ENCODE data around the gene TBC1D8. TPM values are rescaled to one million over a fixed set of nuclear protein-coding genes. Genes with fewer than 3 reads are reported as not detected.

Gene TBC1D8
- total RNA-seq, 5 donors from 2014 or later (not counting 1 experiment from before 2014, with no cell fraction given): 0.40 to 2.1 (median 2.0) TPM

DNA sequence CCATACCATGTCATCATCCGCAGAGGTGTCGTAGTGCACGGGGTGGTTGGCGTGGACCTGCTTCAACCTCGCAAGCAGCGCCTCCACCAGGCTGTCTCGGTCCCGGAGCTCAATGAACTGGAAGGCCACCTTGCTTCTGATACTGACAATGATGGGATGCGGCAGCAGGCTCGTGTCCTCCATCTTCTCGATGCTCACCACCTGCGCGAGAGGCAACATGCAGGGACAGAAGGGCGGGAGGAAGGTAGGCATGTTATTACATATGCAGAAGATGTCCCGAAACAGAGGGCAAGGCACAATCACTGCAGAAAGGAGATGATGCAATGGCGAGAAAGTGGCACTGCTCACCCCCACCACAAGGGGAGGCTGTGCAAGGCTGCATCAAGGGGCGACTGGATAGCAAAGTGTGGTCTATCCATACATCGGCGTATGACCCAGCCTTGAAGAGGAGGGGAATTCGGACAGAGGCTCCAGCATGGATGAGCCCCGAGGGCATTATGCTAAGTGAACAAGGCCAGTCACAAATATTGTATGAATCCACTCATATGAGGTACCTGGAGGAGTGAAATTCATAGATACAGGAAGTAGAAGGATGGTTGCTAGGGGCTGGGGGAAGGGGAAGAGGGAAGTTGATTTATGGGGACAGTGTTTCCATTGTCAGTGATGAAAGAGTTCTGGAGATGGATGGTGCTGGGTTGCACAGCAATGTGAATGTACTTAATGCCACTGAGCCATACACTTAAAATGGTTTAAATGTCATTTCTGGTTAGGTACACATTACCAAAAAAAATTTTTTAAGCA lies 112.5 kb downstream of the TBC1D8 start:
- ATAC-seq (replicated peaks in 1 of 4) (peak in 1 of 4 experiments; percentile 27), DNase-seq (peak in 1 of 35 experiments; percentile 6)
- no peaks in the 10 kb centered on the region for H3K9me3 ChIP-seq
- Mint-ChIP-seq H3K36me3 (no peaks in the 10 kb centered on the region), H3K4me3 (no peak overlapping the region), H3K4me1 (no peaks in the 10 kb centered on the region), H3K27me3 (peaks cover 0 to 11% of the 10 kb centered on the region in 2 donors), H3K9me3 (no peaks in the 10 kb centered on the region), H3K27ac (no peak overlapping the region)
- no peak overlapping the region for H3K27ac ChIP-seq (ENCODE audit: low read length)
- H3K27me3 ChIP-seq (replicated peaks in 1 of 2; ENCODE audit: control insufficient read depth in 2 of 2, extremely low read depth in 1 of 2, insufficient read depth in 2 of 2, low read length in 1 of 2): peaks cover 0 to 9% of the 10 kb centered on the region in 2 experiments
- ChIA-PET POLR2A (no interaction called here), CTCF (no interaction called here)
- no peak overlapping the region for H3K4me3 ChIP-seq (ENCODE audit: control insufficient read depth in 1 of 2, extremely low read depth in 1 of 2, low read length in 1 of 2)
- WGBS (ENCODE audit: insufficient coverage): 90% methylated on average over 12 of the region's 21 CpGs
- no peaks in the 10 kb centered on the region for H3K36me3 ChIP-seq (ENCODE audit: control insufficient read depth in 2 of 2, extremely low read depth in 1 of 2, insufficient read depth in 1 of 2, low read length in 1 of 2)
- no peaks in the 10 kb centered on the region for H3K4me1 ChIP-seq (ENCODE audit: control insufficient read depth in 1 of 2, extremely low read depth in 1 of 2, insufficient read depth in 2 of 2, low read length in 2 of 2)

DNA sequence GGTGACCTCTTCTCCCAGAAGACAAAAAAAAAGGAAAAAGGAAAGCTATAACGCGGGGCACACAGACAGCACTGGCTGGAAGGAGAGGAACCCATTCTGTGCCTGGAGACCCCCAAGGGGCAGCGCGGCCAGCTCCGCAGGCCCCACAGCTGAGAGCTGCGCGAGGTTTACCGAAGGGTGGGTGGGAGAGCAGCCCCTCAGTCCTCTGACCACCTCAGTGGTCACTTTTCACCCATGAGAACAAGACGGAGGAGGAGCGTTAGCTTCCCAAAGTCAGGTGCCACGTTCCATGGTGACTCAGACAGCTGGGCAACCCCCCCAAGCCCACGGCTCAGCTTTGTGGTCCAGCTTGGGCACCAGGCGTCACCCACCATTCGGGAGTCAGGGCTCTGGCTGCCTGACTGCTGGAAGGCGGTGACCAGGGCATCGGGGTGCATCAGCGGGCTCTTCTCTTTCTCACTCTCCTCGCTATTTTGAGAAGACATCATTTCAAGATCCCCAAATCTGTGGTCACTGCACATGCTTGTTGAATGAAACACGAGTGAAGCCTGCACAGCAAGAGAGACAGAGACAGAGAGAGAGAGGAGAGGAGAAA lies 113.9 kb downstream of the TBC1D8 start:
- whole genome bisulfite sequencing (ENCODE audit: insufficient coverage): 83% methylated on average over 15 of the region's 19 CpGs
- Histone ChIP-seq H3K27ac (ENCODE audit: low read length) (no peak overlapping the region), H3K27me3 (replicated peaks in 1 of 2; ENCODE audit: control insufficient read depth in 2 of 2, extremely low read depth in 1 of 2, insufficient read depth in 2 of 2, low read length in 1 of 2) (peaks cover 0 to 9% of the 10 kb centered on the region in 2 experiments), H3K4me3 (ENCODE audit: control insufficient read depth in 1 of 2, extremely low read depth in 1 of 2, low read length in 1 of 2) (no peak overlapping the region), H3K4me1 (ENCODE audit: control insufficient read depth in 1 of 2, extremely low read depth in 1 of 2, insufficient read depth in 2 of 2, low read length in 2 of 2) (no peaks in the 10 kb centered on the region), H3K9me3 (no peaks in the 10 kb centered on the region), H3K36me3 (ENCODE audit: control insufficient read depth in 2 of 2, extremely low read depth in 1 of 2, insufficient read depth in 1 of 2, low read length in 1 of 2) (no peaks in the 10 kb centered on the region)
- no peaks in the 10 kb centered on the region for H3K9me3 Mint-ChIP-seq
- no peak overlapping the region for H3K4me3 Mint-ChIP-seq
- H3K36me3 Mint-ChIP-seq: no peaks in the 10 kb centered on the region
- DNase-seq (no peak), ATAC-seq (replicated peaks in 1 of 4) (no peak)
- ChIA-PET CTCF (interaction anchor here in 1 of 2 donors (0.9 to 1.2 kb wide), 2 partner anchors 24 to 168 kb away, joined by 3 to 5 read pairs; no protein-coding TSS in a partner anchor), POLR2A (no interaction called here)
- H3K27me3 Mint-ChIP-seq: peaks cover 0 to 15% of the 10 kb centered on the region in 2 donors
- H3K27ac Mint-ChIP-seq: no peak overlapping the region
- H3K4me1 Mint-ChIP-seq: no peaks in the 10 kb centered on the region

DNA sequence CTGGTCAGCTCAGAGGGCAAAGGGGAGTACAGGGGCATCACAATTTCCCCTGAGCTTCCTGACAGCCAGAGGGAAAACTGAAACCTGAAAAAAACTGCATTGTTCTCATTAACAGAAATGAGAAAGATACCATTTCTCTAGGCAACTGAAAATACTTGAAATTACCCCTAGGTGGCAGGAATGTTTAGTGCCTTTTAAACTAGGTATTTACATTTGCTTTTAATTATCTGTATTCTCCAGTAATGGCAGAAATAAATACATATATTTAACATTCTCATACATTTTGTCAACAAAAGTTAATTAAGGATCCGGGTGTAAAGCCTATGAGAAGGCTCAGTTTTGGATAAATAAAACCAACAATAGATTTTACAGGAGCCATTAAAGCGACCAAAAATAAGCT lies 114.6 kb downstream of the TBC1D8 start:
- H3K9me3 Mint-ChIP-seq: no peaks in the 10 kb centered on the region
- peaks cover 0 to 9% of the 10 kb centered on the region in 2 experiments for H3K27me3 ChIP-seq (replicated peaks in 1 of 2; ENCODE audit: control insufficient read depth in 2 of 2, extremely low read depth in 1 of 2, insufficient read depth in 2 of 2, low read length in 1 of 2)
- WGBS (ENCODE audit: insufficient coverage): 83% methylated on average over 1 of the region's 2 CpGs
- H3K4me3 Mint-ChIP-seq: no peak overlapping the region
- H3K36me3 Mint-ChIP-seq: no peaks in the 10 kb centered on the region
- H3K27ac ChIP-seq (ENCODE audit: low read length): no peak overlapping the region
- peaks cover 5 to 15% of the 10 kb centered on the region in 2 donors for H3K27me3 Mint-ChIP-seq
- H3K4me3 ChIP-seq (ENCODE audit: control insufficient read depth in 1 of 2, extremely low read depth in 1 of 2, low read length in 1 of 2): no peak overlapping the region
- H3K36me3 ChIP-seq (ENCODE audit: control insufficient read depth in 2 of 2, extremely low read depth in 1 of 2, insufficient read depth in 1 of 2, low read length in 1 of 2): no peaks in the 10 kb centered on the region
- ChIA-PET CTCF (interaction anchor here in 1 of 2 donors (0.9 to 1.2 kb wide), 2 partner anchors 24 to 169 kb away, joined by 3 to 5 read pairs; no protein-coding TSS in a partner anchor), POLR2A (no interaction called here)
- no peaks in the 10 kb centered on the region for H3K4me1 ChIP-seq (ENCODE audit: control insufficient read depth in 1 of 2, extremely low read depth in 1 of 2, insufficient read depth in 2 of 2, low read length in 2 of 2)
- H3K4me1 Mint-ChIP-seq: no peaks in the 10 kb centered on the region
- DNase-seq: peak in 1 of 35 experiments; percentile 13
- H3K9me3 ChIP-seq: no peaks in the 10 kb centered on the region
- no peak overlapping the region for H3K27ac Mint-ChIP-seq
- ATAC-seq (replicated peaks in 1 of 4): no peak

DNA sequence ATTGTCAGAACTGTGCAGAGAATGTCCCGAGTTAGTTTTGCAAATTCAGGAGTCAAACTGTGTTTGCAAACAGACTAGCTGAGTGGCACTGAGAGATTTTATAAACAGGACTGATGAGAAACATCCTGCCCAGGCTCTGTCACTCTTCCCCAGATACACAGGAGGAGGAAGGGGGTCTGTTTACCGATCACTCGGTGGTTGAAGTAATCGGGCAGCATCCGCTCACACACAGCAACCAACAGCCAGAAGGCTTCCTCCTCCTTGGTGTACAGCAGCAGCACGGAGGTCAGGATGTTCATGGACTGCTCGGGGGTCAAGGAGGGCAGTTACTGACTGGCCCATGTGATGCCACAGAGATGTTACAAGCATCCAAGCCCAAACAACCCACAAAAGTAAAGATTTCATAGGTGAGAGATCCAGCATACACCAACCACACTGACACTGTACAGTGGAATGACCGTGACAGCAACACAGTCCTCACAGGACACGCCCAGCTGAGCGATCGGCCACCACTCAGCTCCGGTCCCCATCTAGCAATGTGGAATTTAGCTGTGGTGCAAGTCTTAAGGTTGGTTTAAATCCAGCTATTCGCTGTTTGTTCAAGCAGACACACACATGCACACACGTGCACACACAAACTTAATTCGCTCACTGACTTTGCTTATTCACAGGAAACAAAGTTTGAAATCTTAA lies 119.0 kb downstream of the TBC1D8 start:
- H3K9me3 Mint-ChIP-seq: no peaks in the 10 kb centered on the region
- DNase-seq (no peak), ATAC-seq (replicated peaks in 1 of 4) (no peak)
- no peaks in the 10 kb centered on the region for H3K4me1 Mint-ChIP-seq
- H3K27me3 Mint-ChIP-seq: peaks cover 5 to 10% of the 10 kb centered on the region in 2 donors
- Histone ChIP-seq H3K27me3 (replicated peaks in 1 of 2; ENCODE audit: control insufficient read depth in 2 of 2, extremely low read depth in 1 of 2, insufficient read depth in 2 of 2, low read length in 1 of 2) (peaks cover 0 to 18% of the 10 kb centered on the region in 2 experiments), H3K9me3 (no peaks in the 10 kb centered on the region), H3K27ac (ENCODE audit: low read length) (no peak overlapping the region), H3K4me1 (ENCODE audit: control insufficient read depth in 1 of 2, extremely low read depth in 1 of 2, insufficient read depth in 2 of 2, low read length in 2 of 2) (no peaks in the 10 kb centered on the region), H3K4me3 (ENCODE audit: control insufficient read depth in 1 of 2, extremely low read depth in 1 of 2, low read length in 1 of 2) (no peak overlapping the region), H3K36me3 (ENCODE audit: control insufficient read depth in 2 of 2, extremely low read depth in 1 of 2, insufficient read depth in 1 of 2, low read length in 1 of 2) (no peaks in the 10 kb centered on the region)
- H3K27ac Mint-ChIP-seq: no peak overlapping the region
- no peaks in the 10 kb centered on the region for H3K36me3 Mint-ChIP-seq
- WGBS (ENCODE audit: insufficient coverage): 70% methylated on average over 2 of the region's 15 CpGs
- H3K4me3 Mint-ChIP-seq: no peak overlapping the region
- ChIA-PET POLR2A (no interaction called here), CTCF (interaction anchor here in 1 of 2 donors (0.5 kb wide), 1 partner anchor 738 kb away, joined by 8 read pairs; no protein-coding TSS in a partner anchor)

DNA sequence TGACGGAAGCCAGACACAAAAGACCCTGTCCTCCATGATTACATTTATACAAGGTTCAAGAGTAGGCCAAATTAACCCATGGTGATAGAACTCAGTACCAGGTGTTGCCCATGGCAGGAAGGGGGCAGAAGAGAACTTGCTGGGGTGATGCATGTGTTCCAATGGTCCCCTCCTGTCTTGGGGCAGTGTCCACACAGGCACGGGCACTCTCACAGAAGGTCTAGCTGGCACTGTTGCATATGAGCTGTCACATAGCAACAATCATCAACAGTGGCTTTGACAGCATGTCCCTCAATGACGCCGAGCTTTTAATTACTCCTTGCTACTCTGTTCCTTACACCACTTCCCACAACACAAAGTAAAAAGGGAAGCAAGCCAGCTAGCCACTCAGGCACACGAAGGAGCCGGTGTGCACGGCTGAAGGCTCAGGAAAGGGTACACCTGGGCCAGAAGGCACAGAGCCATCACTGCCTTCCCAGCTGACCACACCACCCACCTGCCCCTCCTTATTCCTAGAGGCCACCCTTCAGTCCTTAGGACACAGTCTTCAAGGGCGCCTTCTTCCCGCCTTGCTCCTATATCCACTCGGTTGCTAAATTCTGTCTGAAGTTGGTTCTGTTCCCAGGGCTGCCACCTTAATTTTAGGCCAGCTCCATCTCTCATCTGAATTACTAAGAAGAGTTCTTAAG lies 120.2 kb downstream of the TBC1D8 start:
- Mint-ChIP-seq H3K4me1 (no peaks in the 10 kb centered on the region), H3K4me3 (no peak overlapping the region), H3K9me3 (no peaks in the 10 kb centered on the region), H3K27me3 (peaks cover 5 to 10% of the 10 kb centered on the region in 2 donors), H3K36me3 (no peaks in the 10 kb centered on the region), H3K27ac (no peak overlapping the region)
- POLR2A ChIA-PET: no interaction called here
- Histone ChIP-seq H3K36me3 (ENCODE audit: control insufficient read depth in 2 of 2, extremely low read depth in 1 of 2, insufficient read depth in 1 of 2, low read length in 1 of 2) (no peaks in the 10 kb centered on the region), H3K27me3 (replicated peaks in 1 of 2; ENCODE audit: control insufficient read depth in 2 of 2, extremely low read depth in 1 of 2, insufficient read depth in 2 of 2, low read length in 1 of 2) (peaks cover 0 to 17% of the 10 kb centered on the region in 2 experiments), H3K4me3 (ENCODE audit: control insufficient read depth in 1 of 2, extremely low read depth in 1 of 2, low read length in 1 of 2) (no peak overlapping the region), H3K4me1 (ENCODE audit: control insufficient read depth in 1 of 2, extremely low read depth in 1 of 2, insufficient read depth in 2 of 2, low read length in 2 of 2) (no peaks in the 10 kb centered on the region), H3K27ac (ENCODE audit: low read length) (no peak overlapping the region), H3K9me3 (no peaks in the 10 kb centered on the region)
- DNase-seq (no peak), ATAC-seq (replicated peaks in 1 of 4) (no peak)
- WGBS (ENCODE audit: insufficient coverage): 79% methylated on average over 2 of the region's 10 CpGs
- CTCF ChIA-PET: no interaction called here

DNA sequence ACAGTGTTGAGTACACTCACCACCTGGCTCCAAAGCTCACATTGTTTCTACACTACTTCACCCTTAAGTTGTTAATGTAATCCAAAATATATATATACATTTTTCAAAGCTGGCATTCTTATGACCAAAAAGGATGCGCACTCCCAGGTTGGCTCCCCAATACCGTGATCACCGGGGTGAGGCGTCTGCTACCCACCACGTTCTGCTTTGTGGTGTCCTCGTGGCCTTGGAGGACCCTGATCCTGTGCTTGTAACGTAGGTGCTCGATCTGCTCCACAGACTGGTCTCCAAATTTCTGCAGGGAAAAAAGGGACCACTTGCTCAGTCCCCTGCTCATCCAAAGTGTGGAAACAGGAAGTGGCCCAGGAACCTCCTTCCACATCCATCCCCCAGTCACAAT lies 123.3 kb downstream of the TBC1D8 start:
- Histone ChIP-seq H3K9me3 (no peaks in the 10 kb centered on the region), H3K4me1 (ENCODE audit: control insufficient read depth in 1 of 2, extremely low read depth in 1 of 2, insufficient read depth in 2 of 2, low read length in 2 of 2) (no peaks in the 10 kb centered on the region), H3K27ac (ENCODE audit: low read length) (no peak overlapping the region), H3K36me3 (ENCODE audit: control insufficient read depth in 2 of 2, extremely low read depth in 1 of 2, insufficient read depth in 1 of 2, low read length in 1 of 2) (no peaks in the 10 kb centered on the region), H3K4me3 (ENCODE audit: control insufficient read depth in 1 of 2, extremely low read depth in 1 of 2, low read length in 1 of 2) (no peak overlapping the region), H3K27me3 (replicated peaks in 1 of 2; ENCODE audit: control insufficient read depth in 2 of 2, extremely low read depth in 1 of 2, insufficient read depth in 2 of 2, low read length in 1 of 2) (peaks cover 0 to 9% of the 10 kb centered on the region in 2 experiments)
- CTCF ChIA-PET: no interaction called here
- POLR2A ChIA-PET: no interaction called here
- ATAC-seq (replicated peaks in 1 of 4) (no peak), DNase-seq (no peak)
- Mint-ChIP-seq H3K27me3 (peaks cover 0 to 5% of the 10 kb centered on the region in 2 donors), H3K36me3 (no peaks in the 10 kb centered on the region), H3K27ac (no peak overlapping the region), H3K4me3 (no peak overlapping the region), H3K4me1 (no peaks in the 10 kb centered on the region), H3K9me3 (no peaks in the 10 kb centered on the region)
- WGBS (ENCODE audit: insufficient coverage): 95% methylated on average over 8 of the region's 8 CpGs

Data from T-cell (primary cell).